Endothelial cell (in vitro differentiated cells): ENCODE results near the gene EXOSC5. TPM values are rescaled to one million over a fixed set of nuclear protein-coding genes. Genes with fewer than 3 reads are reported as not detected.

Source experiments
- DNase-seq: peaks from one replicate; pipeline ENCODE4 v3.0.0; 2021; ENCODE audit warnings: low spot score
- H3K27ac Mint-ChIP-seq: one replicate; pipeline ENCODE4 v1.8.0; 2021; ENCODE audit warnings: mixed read lengths, inconsistent platforms; ENCODE audit not compliant: unreplicated experiment
- H3K27me3 Mint-ChIP-seq: one replicate; pipeline ENCODE4 v1.8.0; 2021; ENCODE audit warnings: mild to moderate bottlenecking, moderate library complexity, mixed read lengths, inconsistent platforms; ENCODE audit not compliant: unreplicated experiment
- H3K36me3 Mint-ChIP-seq: one replicate; pipeline ENCODE4 v1.8.0; 2021; ENCODE audit warnings: mild to moderate bottlenecking, low read depth, mixed read lengths, inconsistent platforms; ENCODE audit not compliant: unreplicated experiment
- H3K4me1 Mint-ChIP-seq: one replicate; pipeline ENCODE4 v1.8.0; 2021; ENCODE audit warnings: mild to moderate bottlenecking, mixed read lengths, inconsistent platforms; ENCODE audit not compliant: unreplicated experiment
- H3K4me3 Mint-ChIP-seq: one replicate; pipeline ENCODE4 v1.8.0; 2021; ENCODE audit warnings: mild to moderate bottlenecking, mixed read lengths, inconsistent platforms; ENCODE audit not compliant: unreplicated experiment
- H3K9me3 Mint-ChIP-seq: one replicate; pipeline ENCODE4 v1.8.0; 2021; ENCODE audit warnings: mixed read lengths, inconsistent platforms; ENCODE audit not compliant: unreplicated experiment
- total RNA-seq: library from RNA; stranded (reverse); fragmentation: NEBNext Ultra II Directional; extraction: Animal tissue kit (Norgen Biotek cat#: 25700); gene quantifications from one replicate; pipeline ENCODE4 v1.2.1, GENCODE V29; 2021; ENCODE audit not compliant: unreplicated experiment
- TF ChIP-seq, protein P1 (sequence below): fragments of 200-600 bp; sonication (generic); IDR thresholded peaks from one replicate; pipeline ENCODE4 v1.5.0; 2021; ENCODE audit warnings: antibody characterized with exemption; ENCODE audit not compliant: unreplicated experiment

The EXOSC5 gene
- total RNA-seq, 1 donor from 2014 or later, result 15.2 TPM

DNA sequence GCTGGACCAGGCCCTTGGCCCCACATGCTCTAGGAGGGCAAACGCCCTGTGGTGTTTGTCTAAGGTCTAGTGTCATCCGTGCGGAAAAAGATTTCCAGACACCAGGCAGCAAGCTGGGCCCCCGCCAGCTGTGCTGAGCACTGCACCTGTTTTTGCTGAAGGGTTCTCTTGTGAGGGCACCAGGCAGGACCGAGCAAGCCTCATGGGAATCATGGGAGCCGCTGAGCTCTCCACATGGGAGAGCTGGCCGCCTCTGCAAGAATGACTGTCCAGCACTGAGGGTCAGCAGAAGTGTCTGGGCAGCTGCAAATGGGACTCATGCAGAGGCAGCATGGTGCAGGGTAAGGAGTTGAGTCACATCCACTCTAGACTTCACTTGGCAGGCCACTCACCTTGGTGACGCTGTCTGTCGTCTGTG lies 18.0 kb upstream of the EXOSC5 start:
- H3K9me3 Mint-ChIP-seq, result no peaks in the 10 kb centered on the region
- no peak overlapping the region for H3K4me3 Mint-ChIP-seq
- TF ChIP-seq, protein P1, sequence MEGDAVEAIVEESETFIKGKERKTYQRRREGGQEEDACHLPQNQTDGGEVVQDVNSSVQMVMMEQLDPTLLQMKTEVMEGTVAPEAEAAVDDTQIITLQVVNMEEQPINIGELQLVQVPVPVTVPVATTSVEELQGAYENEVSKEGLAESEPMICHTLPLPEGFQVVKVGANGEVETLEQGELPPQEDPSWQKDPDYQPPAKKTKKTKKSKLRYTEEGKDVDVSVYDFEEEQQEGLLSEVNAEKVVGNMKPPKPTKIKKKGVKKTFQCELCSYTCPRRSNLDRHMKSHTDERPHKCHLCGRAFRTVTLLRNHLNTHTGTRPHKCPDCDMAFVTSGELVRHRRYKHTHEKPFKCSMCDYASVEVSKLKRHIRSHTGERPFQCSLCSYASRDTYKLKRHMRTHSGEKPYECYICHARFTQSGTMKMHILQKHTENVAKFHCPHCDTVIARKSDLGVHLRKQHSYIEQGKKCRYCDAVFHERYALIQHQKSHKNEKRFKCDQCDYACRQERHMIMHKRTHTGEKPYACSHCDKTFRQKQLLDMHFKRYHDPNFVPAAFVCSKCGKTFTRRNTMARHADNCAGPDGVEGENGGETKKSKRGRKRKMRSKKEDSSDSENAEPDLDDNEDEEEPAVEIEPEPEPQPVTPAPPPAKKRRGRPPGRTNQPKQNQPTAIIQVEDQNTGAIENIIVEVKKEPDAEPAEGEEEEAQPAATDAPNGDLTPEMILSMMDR, result no peak
- H3K27ac Mint-ChIP-seq, result no peak overlapping the region
- peaks cover 44% of the 10 kb centered on the region for H3K36me3 Mint-ChIP-seq
- peaks cover 4% of the 10 kb centered on the region for H3K4me1 Mint-ChIP-seq
- DNase-seq, result no peak
- peaks cover 10% of the 10 kb centered on the region for H3K27me3 Mint-ChIP-seq

DNA sequence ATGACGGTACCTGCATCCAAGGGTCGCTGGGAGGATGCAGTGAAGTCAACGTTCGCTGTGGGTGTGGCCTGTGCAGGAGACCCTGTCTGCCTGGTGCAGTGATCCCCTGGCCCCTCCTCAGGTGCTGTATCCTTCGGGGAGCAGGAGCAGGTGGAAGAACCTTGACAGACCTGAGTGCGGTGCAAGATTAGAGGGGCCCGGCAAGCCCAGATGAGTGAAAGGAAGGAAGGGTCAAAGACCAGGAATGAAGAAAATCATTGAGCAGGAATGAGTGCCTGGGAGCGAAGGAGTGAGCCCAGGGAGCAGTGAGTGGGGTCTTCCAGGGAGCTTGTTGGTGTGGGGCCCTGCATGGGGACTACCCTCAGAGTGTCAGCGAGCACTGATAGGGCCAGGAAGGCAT lies 17.3 kb upstream of the EXOSC5 start:
- H3K36me3 Mint-ChIP-seq, result peaks cover 45% of the 10 kb centered on the region
- no peak for DNase-seq
- H3K4me1 Mint-ChIP-seq, result peaks cover under 1% of the 10 kb centered on the region
- TF ChIP-seq, protein P1, result no peak
- H3K9me3 Mint-ChIP-seq, result no peaks in the 10 kb centered on the region
- H3K27me3 Mint-ChIP-seq, result peaks cover 10% of the 10 kb centered on the region
- no peak overlapping the region for H3K4me3 Mint-ChIP-seq
- peak overlapping the region; percentile 57 for H3K27ac Mint-ChIP-seq

DNA sequence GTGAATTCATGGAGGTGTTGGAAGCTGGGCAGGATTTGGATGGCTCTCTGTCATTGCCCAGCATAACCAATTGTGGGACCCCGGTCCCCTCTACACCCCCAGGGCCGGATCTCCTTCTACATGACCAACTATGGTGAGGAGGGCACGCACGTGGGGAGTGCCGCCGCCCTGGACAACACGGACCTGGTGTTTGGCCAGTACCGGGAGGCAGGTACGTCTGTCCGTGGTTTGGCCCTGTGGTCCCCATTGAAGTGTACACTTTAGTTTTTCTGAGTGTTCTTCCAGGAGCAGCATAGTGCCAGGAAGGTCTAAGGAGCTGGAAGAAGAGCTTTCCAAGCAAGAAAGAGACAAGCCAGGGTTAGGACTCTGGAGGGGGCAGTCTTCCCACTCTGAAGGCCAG lies 16.8 kb upstream of the EXOSC5 start:
- peaks cover 4% of the 10 kb centered on the region for H3K4me1 Mint-ChIP-seq
- peaks cover 8% of the 10 kb centered on the region for H3K27me3 Mint-ChIP-seq
- no peak for DNase-seq
- peaks cover 41% of the 10 kb centered on the region for H3K36me3 Mint-ChIP-seq
- no peaks in the 10 kb centered on the region for H3K9me3 Mint-ChIP-seq
- H3K27ac Mint-ChIP-seq, result no peak overlapping the region
- no peak overlapping the region for H3K4me3 Mint-ChIP-seq
- TF ChIP-seq, protein P1, result no peak

DNA sequence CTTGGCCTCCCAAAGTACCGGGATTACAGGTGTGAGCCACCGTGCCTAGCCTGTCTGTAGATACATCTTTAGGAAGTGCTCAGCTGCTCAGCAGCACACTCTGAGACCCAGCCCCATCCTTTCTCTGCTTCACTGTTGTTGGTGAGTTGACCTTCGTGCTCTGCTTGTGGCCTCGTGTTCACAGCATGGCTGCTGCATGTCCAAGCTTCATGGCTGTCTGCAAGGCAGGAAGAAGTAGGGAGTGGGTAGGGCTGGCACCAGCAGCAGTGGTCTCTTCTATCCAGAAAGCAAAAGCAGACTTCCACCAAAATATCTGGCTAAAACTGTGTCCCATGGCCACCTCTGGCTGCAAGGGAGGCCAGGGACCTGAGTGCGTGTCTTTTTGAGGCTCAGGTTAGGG lies 15.8 kb upstream of the EXOSC5 start:
- H3K27ac Mint-ChIP-seq, result no peak overlapping the region
- peaks cover 36% of the 10 kb centered on the region for H3K36me3 Mint-ChIP-seq
- DNase-seq, result no peak
- H3K4me3 Mint-ChIP-seq, result no peak overlapping the region
- H3K27me3 Mint-ChIP-seq, result peaks cover 8% of the 10 kb centered on the region
- TF ChIP-seq, protein P1, result no peak
- peaks cover 4% of the 10 kb centered on the region for H3K4me1 Mint-ChIP-seq
- no peaks in the 10 kb centered on the region for H3K9me3 Mint-ChIP-seq

DNA sequence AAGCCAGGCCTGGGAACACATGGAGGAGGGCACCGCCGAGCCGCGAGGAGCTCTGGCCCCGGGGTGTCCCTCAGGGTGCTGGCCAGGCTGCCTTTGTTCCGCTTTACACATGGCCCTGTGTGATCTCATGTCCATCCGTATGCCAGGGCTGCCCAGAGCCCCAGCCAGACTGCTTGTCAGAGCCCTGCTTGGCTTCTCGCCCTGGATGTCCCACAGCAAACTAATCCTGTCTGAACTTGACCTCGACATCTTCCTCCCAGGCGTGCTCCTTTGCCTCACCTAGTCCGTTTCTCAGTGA lies 14.8 kb upstream of the EXOSC5 start:
- peak overlapping the region; percentile 61 for H3K27ac Mint-ChIP-seq
- peaks cover 13% of the 10 kb centered on the region for H3K4me1 Mint-ChIP-seq
- peaks cover 8% of the 10 kb centered on the region for H3K27me3 Mint-ChIP-seq
- TF ChIP-seq, protein P1, result no peak
- H3K9me3 Mint-ChIP-seq, result no peaks in the 10 kb centered on the region
- peaks cover 31% of the 10 kb centered on the region for H3K36me3 Mint-ChIP-seq
- no peak overlapping the region for H3K4me3 Mint-ChIP-seq
- no peak for DNase-seq
